Brain microvascular endothelial cell (primary cell): Measurements from ENCODE around the gene OVCH1.
"Not testable (repeated sequence)": the region's sequence is repeated elsewhere in the genome, so short reads cannot be mapped to it uniquely, and the experiment has no call there.

Experiments used
- DNase-seq: peaks from one replicate; pipeline ENCODE4 v3.0.0-alpha.2; 2020
- H3K27ac ChIP-seq: fragments of 250-450 bp; sonication (Bioruptor Pico); 2 replicates; pipeline ENCODE4 v1.5.1; 2020; ENCODE audit warnings: mild to moderate bottlenecking, moderate library complexity
- H3K27me3 ChIP-seq: fragments of 250-450 bp; sonication (Bioruptor Pico); replicated peaks from 2 replicates; pipeline ENCODE4 v1.5.1; 2020; ENCODE audit warnings: mild to moderate bottlenecking
- H3K36me3 ChIP-seq: fragments of 250-450 bp; sonication (Bioruptor Pico); replicated peaks from 2 replicates; pipeline ENCODE4 v1.5.1; 2020; ENCODE audit warnings: mild to moderate bottlenecking
- H3K4me3 ChIP-seq: 2 replicates; pipeline ENCODE4 v1.5.1; 2011; ENCODE audit warnings: low read depth, mild to moderate bottlenecking, control low read depth, low read length, moderate library complexity
- in situ Hi-C: cut with HindIII; loops from 2 replicates; pipeline ENCODE4 v1.10.0; 2017; ENCODE audit warnings: low sequenced_read_pairs, low pct_ligation_motif_present
- TF ChIP-seq, protein P1 (sequence below): IDR thresholded peaks from 2 replicates; pipeline ENCODE4 v1.5.1; 2011; ENCODE audit warnings: low read depth, mild to moderate bottlenecking, moderate library complexity, low read length, control low read depth, inconsistent platforms; ENCODE audit errors: missing control alignments

OVCH1 gene

DNA sequence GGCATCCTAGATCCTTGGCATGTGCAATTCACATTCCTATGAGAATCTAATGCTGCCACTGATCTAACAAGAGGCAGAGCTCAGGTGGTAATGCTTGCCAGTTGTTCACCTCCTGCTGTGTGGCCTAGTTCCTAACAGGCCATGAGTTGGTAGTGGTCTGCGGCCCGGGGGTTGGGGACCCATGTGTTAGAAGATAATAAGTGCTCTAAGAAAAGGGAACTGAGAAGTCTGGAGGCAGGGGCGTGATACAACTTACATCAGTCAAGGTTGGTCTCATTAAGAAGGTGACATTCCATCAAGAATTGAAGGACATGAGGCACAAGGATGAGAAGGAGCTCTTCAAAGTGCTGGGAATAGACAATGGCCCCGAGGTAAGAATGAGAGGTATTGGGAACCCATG, 49.3 kb downstream of the OVCH1 start:
- Histone ChIP-seq H3K36me3 (no peaks in the 10 kb centered on the region), H3K27ac (no peak overlapping the region), H3K4me3 (no peak overlapping the region), H3K27me3 (no peaks in the 10 kb centered on the region)
- no peak for DNase-seq
- TF ChIP-seq, protein P1, sequence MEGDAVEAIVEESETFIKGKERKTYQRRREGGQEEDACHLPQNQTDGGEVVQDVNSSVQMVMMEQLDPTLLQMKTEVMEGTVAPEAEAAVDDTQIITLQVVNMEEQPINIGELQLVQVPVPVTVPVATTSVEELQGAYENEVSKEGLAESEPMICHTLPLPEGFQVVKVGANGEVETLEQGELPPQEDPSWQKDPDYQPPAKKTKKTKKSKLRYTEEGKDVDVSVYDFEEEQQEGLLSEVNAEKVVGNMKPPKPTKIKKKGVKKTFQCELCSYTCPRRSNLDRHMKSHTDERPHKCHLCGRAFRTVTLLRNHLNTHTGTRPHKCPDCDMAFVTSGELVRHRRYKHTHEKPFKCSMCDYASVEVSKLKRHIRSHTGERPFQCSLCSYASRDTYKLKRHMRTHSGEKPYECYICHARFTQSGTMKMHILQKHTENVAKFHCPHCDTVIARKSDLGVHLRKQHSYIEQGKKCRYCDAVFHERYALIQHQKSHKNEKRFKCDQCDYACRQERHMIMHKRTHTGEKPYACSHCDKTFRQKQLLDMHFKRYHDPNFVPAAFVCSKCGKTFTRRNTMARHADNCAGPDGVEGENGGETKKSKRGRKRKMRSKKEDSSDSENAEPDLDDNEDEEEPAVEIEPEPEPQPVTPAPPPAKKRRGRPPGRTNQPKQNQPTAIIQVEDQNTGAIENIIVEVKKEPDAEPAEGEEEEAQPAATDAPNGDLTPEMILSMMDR: no peak
- in situ Hi-C loops: no loop called here

DNA sequence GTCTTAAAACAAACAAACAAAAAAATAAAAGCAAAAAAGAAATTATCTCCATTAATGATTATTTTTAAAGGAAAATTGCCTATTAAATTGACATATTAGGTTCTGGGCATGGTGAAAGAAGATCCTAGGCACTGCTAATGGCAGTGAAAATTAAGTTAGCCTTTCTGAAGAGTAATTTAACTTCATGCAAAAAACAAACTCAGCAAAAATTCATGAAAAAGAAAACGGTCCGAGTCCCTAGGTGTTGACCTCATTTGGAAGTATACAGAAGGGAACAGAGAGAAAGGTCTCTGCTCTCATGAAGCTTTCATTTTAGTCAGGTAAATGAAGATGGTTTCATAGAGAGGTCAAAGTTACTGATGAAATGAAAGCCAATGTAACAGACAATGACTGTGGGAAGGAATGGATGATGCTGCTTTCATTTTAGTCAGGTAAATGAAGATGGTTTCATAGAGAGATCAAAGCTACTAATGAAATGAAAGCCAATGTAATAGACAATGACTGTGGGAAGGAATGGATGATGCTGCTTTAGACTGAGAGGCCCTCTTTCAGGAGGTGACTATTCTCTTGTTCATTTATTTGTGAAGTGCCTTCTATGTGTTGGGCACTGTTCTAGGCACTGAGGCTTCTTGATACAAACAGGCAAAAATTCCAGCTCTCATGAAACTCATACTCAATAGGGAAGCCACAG, 50.1 kb downstream of the OVCH1 start:
- DNase-seq: no peak
- in situ Hi-C loops: no loop called here

DNA sequence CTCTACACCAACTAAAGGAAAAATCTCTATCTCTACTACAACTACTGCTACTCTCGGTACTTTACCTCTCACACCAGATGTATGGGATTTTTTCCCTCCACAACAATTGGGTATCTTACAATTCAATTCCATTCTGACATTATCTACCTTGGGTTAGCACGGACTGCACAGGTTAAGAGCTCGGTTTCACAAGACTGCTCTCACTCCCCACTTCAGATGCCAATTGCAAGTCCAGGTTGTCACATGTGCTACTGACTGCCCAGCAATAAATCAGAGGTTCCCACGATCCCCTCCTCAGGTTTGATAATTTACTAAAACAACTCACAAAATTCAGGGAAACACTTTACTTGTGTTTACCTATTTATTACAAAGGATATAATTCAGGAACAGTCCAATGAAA, 58.0 kb downstream of the OVCH1 start:
- in situ Hi-C loops: no loop called here
- TF ChIP-seq, protein P1: no peak
- no peaks in the 10 kb centered on the region for H3K27me3 ChIP-seq
- H3K36me3 ChIP-seq: no peaks in the 10 kb centered on the region
- H3K27ac ChIP-seq: no peak overlapping the region
- H3K4me3 ChIP-seq: no peak overlapping the region
- no peak for DNase-seq

More for the DNA sequence above, 50.1 kb downstream of the OVCH1 start:
- TF ChIP-seq, protein P1: no peak
- Histone ChIP-seq H3K27me3 (no peaks in the 10 kb centered on the region), H3K27ac (no peak overlapping the region), H3K36me3 (no peaks in the 10 kb centered on the region), H3K4me3 (no peak overlapping the region)

GRCh38 chr12:29438752-29439408, 58.6 kb downstream of the OVCH1 start:
- in situ Hi-C loops: no loop called here
- no peak overlapping the region for H3K4me3 ChIP-seq
- no peak overlapping the region for H3K27ac ChIP-seq
- TF ChIP-seq, protein P1: no peak
- no peak for DNase-seq
- H3K36me3 ChIP-seq: no peaks in the 10 kb centered on the region
- H3K27me3 ChIP-seq: no peaks in the 10 kb centered on the region

DNA sequence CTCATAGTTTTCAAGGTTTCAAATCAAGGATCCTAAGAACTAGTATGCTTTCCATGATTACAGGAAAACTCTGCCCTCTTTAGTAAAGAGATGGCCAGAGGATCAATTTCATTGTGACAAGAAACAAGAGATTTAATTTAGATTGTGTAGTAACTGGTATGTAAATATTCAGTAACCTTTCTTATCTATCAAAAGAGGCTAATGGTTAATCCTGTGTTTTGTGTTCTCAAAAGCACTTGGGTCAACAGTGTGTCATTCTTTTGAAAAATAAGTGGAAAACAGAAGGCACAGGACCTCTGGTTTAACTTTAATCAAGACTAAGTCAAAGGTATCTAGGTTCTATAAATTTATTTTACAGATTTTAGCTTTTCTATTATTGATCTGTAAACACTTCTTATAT, 59.9 kb downstream of the OVCH1 start:
- Histone ChIP-seq H3K36me3 (no peaks in the 10 kb centered on the region), H3K4me3 (no peak overlapping the region), H3K27ac (no peak overlapping the region), H3K27me3 (no peaks in the 10 kb centered on the region)
- no peak for DNase-seq
- TF ChIP-seq, protein P1: no peak
- in situ Hi-C loops: no loop called here

DNA sequence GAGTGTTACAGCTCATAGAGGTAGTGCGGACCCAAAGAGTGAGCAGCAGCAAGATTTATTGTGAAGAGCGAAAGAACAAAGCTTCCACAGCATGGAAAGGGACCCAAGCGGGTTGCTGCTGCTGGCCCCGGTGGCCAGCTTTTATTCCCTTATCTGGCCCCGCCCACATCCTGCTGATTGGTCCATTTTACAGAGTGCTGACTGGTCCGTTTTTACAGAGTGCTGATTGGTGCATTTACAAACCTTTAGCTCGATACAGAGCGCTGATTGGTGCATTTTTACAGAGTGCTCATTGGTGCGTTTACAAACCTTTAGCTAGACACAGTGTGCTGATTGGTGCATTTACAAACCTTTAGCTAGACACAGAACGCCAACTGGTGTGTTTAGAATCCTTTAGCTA, 60.7 kb downstream of the OVCH1 start:
- DNase-seq, H3K4me3 ChIP-seq, H3K27me3 ChIP-seq, H3K36me3 ChIP-seq, in situ Hi-C loops, H3K27ac ChIP-seq: not testable (repeated sequence)
